ENCODE measurements around the gene HDGFL1. TPM values are rescaled to one million over a fixed set of nuclear protein-coding genes. Genes with fewer than 3 reads are reported as not detected.

HDGFL1 gene
- total RNA-seq = not detected
- polyA plus RNA-seq (ENCODE audit: insufficient read length in 6 of 6) = not detected
- long read RNA-seq, donor 1 = 0 reads
- long read RNA-seq, donor 2 = 0 reads
- long read RNA-seq, donor 3 = 0 reads
- long read RNA-seq, donor 4 = 0 reads
- long read RNA-seq, donor 5 = 0 reads
- long read RNA-seq, donor 6 = 0 reads
- long read RNA-seq, donor 7 = 0 reads
- long read RNA-seq, donor 8 = 0 reads
- long read RNA-seq, donor 9 = 0 reads
- long read RNA-seq, donor 10 = 0 reads
- long read RNA-seq, donor 11 = 0 reads
- long read RNA-seq, donor 12 = 0 reads

- DNase-seq (peak in 1 of 4 donors; percentile 77), ATAC-seq (no peak)
- Histone ChIP-seq H3K4me1 (no peaks in the 10 kb centered on the region), H3K36me3 (no peaks in the 10 kb centered on the region), H3K27ac (no peak within 1 kb of the TSS), H3K4me3 (no peak within 1 kb of the TSS), H3K27me3 (no peaks in the 10 kb centered on the region), H3K9me3 (peaks cover 0 to 13% of the 10 kb centered on the region in 2 donors)
- no peak for TF ChIP-seq CTCF (IDR thresholded peaks at IDR 0.05)
- intact Hi-C loops (cut with DNase I) = no loop called here
Measured at GRCh38 chr6:22569281-22570184, at the start of gene HDGFL1. Gene HDGFL1, plus strand, starts transcription at chr6:22569566. Its CDS starts 10 bp downstream, at chr6:22569576.

GRCh38 chr6:22521035-22521434, 48.3 kb upstream of the HDGFL1 start:
- H3K27me3 ChIP-seq = no peaks in the 10 kb centered on the region

GRCh38 chr6:22526736-22527135, 42.6 kb upstream of the HDGFL1 start:
- no peak for ATAC-seq
- intact Hi-C loops (cut with DNase I) = no loop called here

More at GRCh38 chr6:22521035-22521434, 48.3 kb upstream of the HDGFL1 start:
- no peak for TF ChIP-seq CTCF (IDR thresholded peaks at IDR 0.05)
- intact Hi-C loops (cut with DNase I) = no loop called here
- Histone ChIP-seq H3K4me3 (no peak overlapping the region), H3K27ac (no peak overlapping the region), H3K4me1 (no peaks in the 10 kb centered on the region), H3K9me3 (no peaks in the 10 kb centered on the region), H3K36me3 (no peaks in the 10 kb centered on the region)
- ATAC-seq = no peak
- no peak for DNase-seq

GRCh38 chr6:22529866-22530265, 39.5 kb upstream of the HDGFL1 start:
- ATAC-seq = no peak
- no peaks in the 10 kb centered on the region for H3K36me3 ChIP-seq
- intact Hi-C loops (cut with DNase I) = no loop called here
- H3K4me1 ChIP-seq = no peaks in the 10 kb centered on the region
- no peak overlapping the region for H3K4me3 ChIP-seq
- peaks cover 0 to 4% of the 10 kb centered on the region in 2 donors for H3K9me3 ChIP-seq
- no peak overlapping the region for H3K27ac ChIP-seq
- no peak for DNase-seq
- TF ChIP-seq CTCF (IDR thresholded peaks at IDR 0.05) = no peak
- H3K27me3 ChIP-seq = no peaks in the 10 kb centered on the region

More at GRCh38 chr6:22526736-22527135, 42.6 kb upstream of the HDGFL1 start:
- Histone ChIP-seq H3K27me3 (no peaks in the 10 kb centered on the region), H3K36me3 (no peaks in the 10 kb centered on the region), H3K4me3 (no peak overlapping the region), H3K4me1 (no peaks in the 10 kb centered on the region), H3K27ac (no peak overlapping the region), H3K9me3 (no peaks in the 10 kb centered on the region)
- no peak for TF ChIP-seq CTCF (IDR thresholded peaks at IDR 0.05)
- no peak for DNase-seq

GRCh38 chr6:22530506-22530905, 38.9 kb upstream of the HDGFL1 start:
- DNase-seq (no peak), ATAC-seq (no peak)
- no peaks in the 10 kb centered on the region for H3K27me3 ChIP-seq
- intact Hi-C loops (cut with DNase I) = no loop called here
- H3K27ac ChIP-seq = no peak overlapping the region
- no peak for TF ChIP-seq CTCF (IDR thresholded peaks at IDR 0.05)
- peaks cover 0 to 4% of the 10 kb centered on the region in 2 donors for H3K9me3 ChIP-seq
- H3K4me1 ChIP-seq = no peaks in the 10 kb centered on the region
- no peaks in the 10 kb centered on the region for H3K36me3 ChIP-seq
- no peak overlapping the region for H3K4me3 ChIP-seq

Measured in left lung (tissue), 14 donors.